Heart right ventricle (tissue), 16 donors: ENCODE results near the gene HOXA11. TPM values are rescaled to one million over a fixed set of nuclear protein-coding genes. Genes with fewer than 3 reads are reported as not detected.

ENCODE experiments used
- ATAC-seq, 8 donors: fragments of 200-7000 bp; cut with Tn5 transposase; one replicate each; pipeline ENCODE4 v1.9.1; 2020; ENCODE audit warnings: mild to moderate bottlenecking in 8 of 8, moderate library complexity in 8 of 8, moderate number of reproducible peaks in 1 of 8
- DNase-seq, 2 donors: peaks; one replicate each; pipeline ENCODE4 v3.0.0-alpha.2; 2020
- H3K27ac ChIP-seq, 10 donors: fragments of 200-600 bp; sonication (generic) in 2 of 10; one replicate each; pipeline versions ENCODE4 v1.5.0 to v1.8.0; 2020 to 2022; ENCODE audit warnings: mild to moderate bottlenecking in 3 of 10
- H3K27me3 ChIP-seq, 7 donors: fragments of 200-600 bp; one replicate each; pipeline ENCODE4 v1.8.0; 2021 to 2022; ENCODE audit warnings: mild to moderate bottlenecking in 2 of 7
- H3K36me3 ChIP-seq, 9 donors: fragments of 200-600 bp; sonication (generic) in 1 of 9; one replicate each; pipeline versions ENCODE4 v1.5.0 to v1.8.0; 2020 to 2022; ENCODE audit warnings: mild to moderate bottlenecking in 2 of 9
- H3K4me1 ChIP-seq, 9 donors: fragments of 200-600 bp; sonication (generic) in 1 of 9; one replicate each; pipeline versions ENCODE4 v1.5.0 to v1.8.0; 2020 to 2022; ENCODE audit warnings: mild to moderate bottlenecking in 4 of 9
- H3K4me3 ChIP-seq, 10 donors: fragments of 200-600 bp; sonication (generic) in 2 of 10; one replicate each; pipeline versions ENCODE4 v1.5.0 to v1.8.0; 2020 to 2022; ENCODE audit warnings: mild to moderate bottlenecking in 7 of 10, moderate library complexity in 2 of 10
- H3K9me3 ChIP-seq, 11 donors: fragments of 200-600 bp in 10 of 11; sonication (generic) in 2 of 11; one replicate each; pipeline versions ENCODE4 v1.5.0 to v1.8.0; 2013 to 2022; ENCODE audit warnings: mild to moderate bottlenecking in 2 of 11, control low read depth in 1 of 11, moderate library complexity in 1 of 11
- CTCF ChIP-seq, 9 donors: fragments of 200-600 bp; sonication (generic) in 2 of 9; IDR thresholded peaks; one replicate each; pipeline versions ENCODE4 v1.5.0 to v1.8.0; 2021 to 2022; ENCODE audit warnings: antibody characterized with exemption in 9 of 9, mild to moderate bottlenecking in 5 of 9, moderate library complexity in 1 of 9
- WGBS, 2 donors: extraction: QIAGEN DNeasy Blood & Tissue Kit; methylation state at CpG; one replicate each; pipeline ENCODE4 v1.1.7; 2013; ENCODE audit warnings: inconsistent platforms in 1 of 2; 5-methylcytosine and 5-hydroxymethylcytosine counted together
- intact Hi-C, 10 donors: fragments of 100-400 bp; cut with DNase I; formaldehyde crosslinking; loops; one replicate each; pipeline versions ENCODE4 v1.11.1 to v1.14.2; 2022
- polyA plus RNA-seq, 2 donors: library from polyadenylated mRNA; stranded (reverse); fragments of 200-250 nt; gene quantifications; one replicate each; pipeline ENCODE4 v1.2.3, GENCODE V29; 2013
- total RNA-seq, 10 donors: library from RNA; stranded (reverse); fragmentation: NEBNext Ultra II Directional in 3 of 10; extraction: Animal tissue kit (Norgen Biotek cat#: 25700) in 3 of 10; gene quantifications; one replicate each; pipeline versions ENCODE4 v1.2.1 to v1.2.4, GENCODE V29; 2021 to 2023
- donor health status: Arrhythmogenic right ventricular cardiomyopathy.
- donor health status: ischemic (EF 13 %, LVEDD 7.1; RV severe dilation, severe dysfunction).
- donor health status: healthy with polysubstance abuse.
- donor health status: DM: no; HTN: yes; CAD: no.
- donor health status: DM: no; HTN: no; CAD: no.
- donor health status: ischemic (EF 25% LVEDD 6.9; RV normal size, moderate dysfunction).
- donor health status: ischemic (EF 25% LVEDD 5.7; RV mildly dilated, moderate dysfunction).
- donor health status: healthy.
- donor health status: DM: yes; HTN: yes; CAD: no.
- donor health status: Ischemic cardiomyopathy.
- donor health status: ischemic (EF 35%, LVEDD 5.7; RV mildly dilated, moderate dysfunction).
- donor health status: nonischemic (EF 11% LVEDD 7.7; RV severe dilation, severe dysfunction).
- donor health status: DM: yes; HTN: yes; CAD: no.
- donor health status: PGD.
- donor health status: ischemic (EF 29% LVEDD 5.4; RV normal size, mild dysfunction).
- donor health status: nonischemic (EF 23%, LVEDD 6.1; RV moderate dilation, normal function).

The HOXA11 gene
- total and polyA plus RNA-seq, 12 donors = not detected

DNA sequence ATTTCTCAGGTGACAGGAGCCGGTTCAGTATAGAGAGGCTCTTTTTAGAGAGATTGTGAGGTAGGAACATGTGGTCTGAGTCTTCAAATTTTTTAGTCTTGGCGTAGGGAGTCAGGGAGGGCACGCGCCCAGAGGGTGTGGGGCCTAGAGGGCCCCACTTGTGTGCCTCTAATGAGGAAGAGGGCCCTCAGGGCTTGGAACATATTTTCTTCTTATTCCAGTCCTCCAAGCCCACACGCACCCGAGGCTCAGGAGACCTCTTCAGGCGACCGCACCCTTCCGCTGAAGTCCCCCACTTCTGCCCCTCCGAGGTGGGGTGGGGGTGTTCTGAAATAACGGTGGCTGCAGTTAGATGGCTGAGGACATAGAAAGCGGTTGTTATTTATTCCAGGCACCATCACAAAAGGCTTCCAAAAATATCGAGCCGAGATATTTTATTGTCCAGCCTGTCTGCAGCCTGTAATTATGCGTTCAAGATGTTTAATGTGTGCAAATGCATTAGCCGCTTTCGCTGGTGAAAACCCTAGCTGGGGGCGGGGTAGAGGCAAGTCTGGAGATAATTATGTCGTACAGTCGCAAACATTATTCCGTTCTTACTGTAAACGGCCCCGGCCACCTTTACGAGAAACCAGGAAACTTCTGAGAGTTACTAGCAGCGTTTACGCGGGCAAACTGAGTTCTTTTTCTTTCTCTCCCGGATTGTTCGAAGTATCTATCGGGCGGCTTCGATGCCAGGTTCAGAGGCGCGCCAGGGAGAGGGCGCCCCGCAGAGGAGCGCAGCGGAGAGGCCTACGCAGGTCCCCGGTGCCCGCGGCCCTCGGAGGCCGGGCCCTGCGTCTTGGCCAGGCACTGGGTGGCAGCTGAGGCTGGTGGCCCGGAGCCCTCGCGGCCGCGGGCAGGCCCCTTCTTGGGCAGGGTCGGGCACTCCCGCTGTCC lies 27.7 kb upstream of the HOXA11 start:
- intact Hi-C loops = loop anchor here in 5 of 10 donors (5.0 kb wide), 4 partner anchors 360 to 710 kb away; no protein-coding TSS in a partner anchor
- Histone ChIP-seq H3K27me3 (peaks cover 7 to 100% (median 97%) of the 10 kb centered on the region in 7 donors), H3K27ac (no peak overlapping the region), H3K36me3 (no peaks in the 10 kb centered on the region), H3K4me3 (no peak overlapping the region), H3K9me3 (no peaks in the 10 kb centered on the region), H3K4me1 (peaks cover 3 to 23% (median 14%) of the 10 kb centered on the region in 9 donors)
- 7 to 8% methylated on average over 50 to 52 of the region's 52 CpGs for WGBS, 2 donors
- DNase-seq (no peak), ATAC-seq (no peak)
- no peak for TF ChIP-seq CTCF (IDR thresholded peaks at IDR 0.05)

DNA sequence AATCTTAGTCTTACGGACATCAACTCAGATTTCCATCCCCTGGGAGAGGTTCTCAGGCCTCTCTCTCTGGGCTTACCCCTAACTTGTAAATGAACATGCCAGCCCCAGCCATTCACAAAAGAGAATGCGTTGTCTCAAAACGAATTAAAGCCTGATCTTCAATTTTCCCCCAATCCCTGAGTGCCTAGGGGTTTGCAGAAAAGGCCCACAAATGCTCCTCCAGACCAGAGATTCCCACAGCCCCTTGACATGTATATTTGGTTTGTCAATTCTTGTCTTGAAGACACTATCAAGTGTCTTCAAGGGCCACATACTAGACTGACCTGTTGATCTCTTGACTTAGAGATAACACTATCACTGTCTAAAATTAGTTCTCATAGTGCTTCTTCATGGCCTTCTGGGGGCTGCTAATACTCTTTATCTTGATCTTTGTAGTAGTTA lies 26.8 kb upstream of the HOXA11 start:
- TF ChIP-seq CTCF (IDR thresholded peaks at IDR 0.05) = no peak
- ATAC-seq (no peak), DNase-seq (no peak)
- H3K9me3 ChIP-seq = no peaks in the 10 kb centered on the region
- intact Hi-C loops = loop anchor here in 6 of 10 donors (2.0 to 5.0 kb wide), 5 partner anchors 361 to 711 kb away; no protein-coding TSS in a partner anchor
- H3K36me3 ChIP-seq = no peaks in the 10 kb centered on the region
- peaks cover 3 to 23% (median 14%) of the 10 kb centered on the region in 9 donors for H3K4me1 ChIP-seq
- WGBS, 2 donors = 16 to 37% methylated on average over 3 of the region's 3 CpGs
- no peak overlapping the region for H3K4me3 ChIP-seq
- peaks cover 15 to 100% (median 97%) of the 10 kb centered on the region in 7 donors for H3K27me3 ChIP-seq
- H3K27ac ChIP-seq = no peak overlapping the region

DNA sequence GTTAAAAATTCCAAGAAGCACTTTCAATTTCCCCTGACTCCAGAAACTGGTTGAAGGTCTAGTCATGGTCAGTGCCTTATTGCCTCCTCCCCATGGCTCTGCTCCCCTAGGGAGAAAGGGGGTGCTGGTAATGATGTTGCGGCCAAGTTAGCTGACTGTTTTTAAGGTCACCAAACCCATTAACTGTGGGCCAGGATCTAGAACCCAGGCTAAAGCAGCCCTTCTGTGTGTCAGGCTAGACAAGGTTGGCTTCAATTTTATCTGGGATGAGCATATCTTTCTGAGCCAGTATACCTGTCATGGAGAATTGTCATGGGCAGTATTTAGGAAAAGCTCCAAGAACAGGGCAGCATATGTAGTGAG lies 26.0 kb upstream of the HOXA11 start:
- intact Hi-C loops = loop anchor here in 6 of 10 donors (2.0 to 5.0 kb wide), 5 partner anchors 361 to 711 kb away; no protein-coding TSS in a partner anchor
- H3K9me3 ChIP-seq = no peaks in the 10 kb centered on the region
- no peak overlapping the region for H3K4me3 ChIP-seq
- no peak overlapping the region for H3K27ac ChIP-seq
- 67 to 89% methylated on average over 1 of the region's 1 CpG for WGBS, 2 donors
- TF ChIP-seq CTCF (IDR thresholded peaks at IDR 0.05) = no peak
- no peaks in the 10 kb centered on the region for H3K36me3 ChIP-seq
- peaks cover 18 to 100% (median 97%) of the 10 kb centered on the region in 7 donors for H3K27me3 ChIP-seq
- no peak for ATAC-seq
- H3K4me1 ChIP-seq = peaks cover 3 to 23% (median 14%) of the 10 kb centered on the region in 9 donors
- no peak for DNase-seq

GRCh38 chr7:27210441-27211083 lies 25.5 kb upstream of the HOXA11 start:
- peak; percentile 54 to 79 (median 73) for TF ChIP-seq CTCF (IDR thresholded peaks at IDR 0.05)
- ATAC-seq (peak in 7 of 8 donors; percentile 51 to 75 (median 65)), DNase-seq (peak in 1 of 2 donors; percentile 44)
- Histone ChIP-seq H3K4me3 (peak overlapping the region in 7 of 10 donors; percentile 14 to 37 (median 21)), H3K4me1 (peaks cover 3 to 27% (median 16%) of the 10 kb centered on the region in 9 donors), H3K9me3 (no peaks in the 10 kb centered on the region), H3K27ac (no peak overlapping the region), H3K36me3 (no peaks in the 10 kb centered on the region), H3K27me3 (peaks cover 23 to 100% (median 99%) of the 10 kb centered on the region in 7 donors)
- intact Hi-C loops = loop anchor here in 6 of 10 donors (2.0 to 5.0 kb wide), 5 partner anchors 362 to 712 kb away; no protein-coding TSS in a partner anchor
- WGBS, 2 donors = 10 to 12% methylated on average over 32 of the region's 32 CpGs
